ENCODE data around the gene MMP14. TPM values are rescaled to one million over a fixed set of nuclear protein-coding genes. Genes with fewer than 3 reads are reported as not detected.

The MMP14 gene
- total and polyA plus RNA-seq, 7 donors: 21.0 to 140 (median 86.6) TPM

DNA sequence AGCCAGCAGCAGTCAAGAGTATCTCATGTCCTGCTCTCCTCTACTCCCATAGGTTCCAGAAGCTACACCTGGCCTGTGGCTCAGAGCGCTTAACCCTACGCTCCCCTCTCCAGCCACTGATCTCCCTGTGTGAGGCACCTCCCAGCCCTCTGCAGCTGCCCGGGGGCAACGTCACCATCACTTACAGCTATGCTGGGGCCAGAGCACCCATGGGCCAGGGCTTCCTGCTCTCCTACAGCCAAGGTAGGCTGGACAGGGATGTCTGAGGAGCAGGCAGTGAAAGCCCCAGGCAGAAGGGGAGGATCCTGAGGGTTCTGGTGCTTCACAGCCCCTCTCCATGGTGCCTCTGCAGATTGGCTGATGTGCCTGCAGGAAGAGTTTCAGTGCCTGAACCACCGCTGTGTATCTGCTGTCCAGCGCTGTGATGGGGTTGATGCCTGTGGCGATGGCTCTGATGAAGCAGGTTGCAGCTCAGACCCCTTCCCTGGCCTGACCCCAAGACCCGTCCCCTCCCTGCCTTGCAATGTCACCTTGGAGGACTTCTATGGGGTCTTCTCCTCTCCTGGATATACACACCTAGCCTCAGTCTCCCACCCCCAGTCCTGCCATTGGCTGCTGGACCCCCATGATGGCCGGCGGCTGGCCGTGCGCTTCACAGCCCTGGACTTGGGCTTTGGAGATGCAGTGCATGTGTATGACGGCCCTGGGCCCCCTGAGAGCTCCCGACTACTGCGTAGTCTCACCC lies 38.8 kb downstream of the MMP14 start:
- H3K27me3 ChIP-seq: no peaks in the 10 kb centered on the region
- no peak for DNase-seq
- H3K36me3 ChIP-seq: peaks cover 43 to 65% (median 55%) of the 10 kb centered on the region in 4 donors
- TF ChIP-seq, protein P1, sequence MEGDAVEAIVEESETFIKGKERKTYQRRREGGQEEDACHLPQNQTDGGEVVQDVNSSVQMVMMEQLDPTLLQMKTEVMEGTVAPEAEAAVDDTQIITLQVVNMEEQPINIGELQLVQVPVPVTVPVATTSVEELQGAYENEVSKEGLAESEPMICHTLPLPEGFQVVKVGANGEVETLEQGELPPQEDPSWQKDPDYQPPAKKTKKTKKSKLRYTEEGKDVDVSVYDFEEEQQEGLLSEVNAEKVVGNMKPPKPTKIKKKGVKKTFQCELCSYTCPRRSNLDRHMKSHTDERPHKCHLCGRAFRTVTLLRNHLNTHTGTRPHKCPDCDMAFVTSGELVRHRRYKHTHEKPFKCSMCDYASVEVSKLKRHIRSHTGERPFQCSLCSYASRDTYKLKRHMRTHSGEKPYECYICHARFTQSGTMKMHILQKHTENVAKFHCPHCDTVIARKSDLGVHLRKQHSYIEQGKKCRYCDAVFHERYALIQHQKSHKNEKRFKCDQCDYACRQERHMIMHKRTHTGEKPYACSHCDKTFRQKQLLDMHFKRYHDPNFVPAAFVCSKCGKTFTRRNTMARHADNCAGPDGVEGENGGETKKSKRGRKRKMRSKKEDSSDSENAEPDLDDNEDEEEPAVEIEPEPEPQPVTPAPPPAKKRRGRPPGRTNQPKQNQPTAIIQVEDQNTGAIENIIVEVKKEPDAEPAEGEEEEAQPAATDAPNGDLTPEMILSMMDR (IDR thresholded peaks at IDR 0.05): no peak
- TF ChIP-seq POLR2A (IDR thresholded peaks at IDR 0.05) (no peak), EP300 (IDR thresholded peaks at IDR 0.05) (no peak), POLR2AphosphoS5 (IDR thresholded peaks at IDR 0.05) (no peak)
- H3K9me3 ChIP-seq: no peaks in the 10 kb centered on the region
- H3K27ac ChIP-seq: no peak overlapping the region
- H3K4me3 ChIP-seq: no peak overlapping the region
- WGBS, 2 donors: 97 to 98% methylated on average over 15 of the region's 15 CpGs
- intact Hi-C loops (cut with DNase I): no loop called here
- H3K4me1 ChIP-seq: peaks cover 0 to 47% (median 42%) of the 10 kb centered on the region in 4 donors

DNA sequence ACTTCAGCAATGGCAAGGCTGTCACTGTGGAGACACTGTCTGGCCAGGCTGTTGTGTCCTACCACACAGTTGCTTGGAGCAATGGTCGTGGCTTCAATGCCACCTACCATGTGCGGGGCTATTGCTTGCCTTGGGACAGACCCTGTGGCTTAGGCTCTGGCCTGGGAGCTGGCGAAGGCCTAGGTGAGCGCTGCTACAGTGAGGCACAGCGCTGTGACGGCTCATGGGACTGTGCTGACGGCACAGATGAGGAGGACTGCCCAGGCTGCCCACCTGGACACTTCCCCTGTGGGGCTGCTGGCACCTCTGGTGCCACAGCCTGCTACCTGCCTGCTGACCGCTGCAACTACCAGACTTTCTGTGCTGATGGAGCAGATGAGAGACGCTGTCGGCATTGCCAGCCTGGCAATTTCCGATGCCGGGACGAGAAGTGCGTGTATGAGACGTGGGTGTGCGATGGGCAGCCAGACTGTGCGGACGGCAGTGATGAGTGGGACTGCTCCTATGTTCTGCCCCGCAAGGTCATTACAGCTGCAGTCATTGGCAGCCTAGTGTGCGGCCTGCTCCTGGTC lies 39.4 kb downstream of the MMP14 start:
- Histone ChIP-seq H3K36me3 (peaks cover 43 to 65% (median 55%) of the 10 kb centered on the region in 4 donors), H3K4me1 (peaks cover 0 to 40% (median 36%) of the 10 kb centered on the region in 4 donors), H3K27ac (peak overlapping the region in 1 of 4 donors; percentile 12), H3K4me3 (no peak overlapping the region), H3K27me3 (no peaks in the 10 kb centered on the region), H3K9me3 (no peaks in the 10 kb centered on the region)
- no peak for DNase-seq
- 97% methylated on average over 20 of the region's 20 CpGs for WGBS, 2 donors
- intact Hi-C loops (cut with DNase I): no loop called here
- no peak for TF ChIP-seq POLR2AphosphoS5 (IDR thresholded peaks at IDR 0.05)
- no peak for TF ChIP-seq EP300 (IDR thresholded peaks at IDR 0.05)
- no peak for TF ChIP-seq POLR2A (IDR thresholded peaks at IDR 0.05)
- TF ChIP-seq, protein P1 (IDR thresholded peaks at IDR 0.05): no peak

- no peaks in the 10 kb centered on the region for H3K27me3 ChIP-seq
- H3K9me3 ChIP-seq: no peaks in the 10 kb centered on the region
- H3K4me3 ChIP-seq: no peak overlapping the region
- TF ChIP-seq, protein P1 (IDR thresholded peaks at IDR 0.05): no peak
- no peak for TF ChIP-seq POLR2A (IDR thresholded peaks at IDR 0.05)
- TF ChIP-seq POLR2AphosphoS5 (IDR thresholded peaks at IDR 0.05): no peak
- no peak for TF ChIP-seq EP300 (IDR thresholded peaks at IDR 0.05)
- peaks cover 43 to 65% (median 55%) of the 10 kb centered on the region in 4 donors for H3K36me3 ChIP-seq
- 92 to 96% methylated on average over 22 of the region's 22 CpGs for WGBS, 2 donors
- peaks cover 0 to 41% (median 35%) of the 10 kb centered on the region in 4 donors for H3K4me1 ChIP-seq
- no peak overlapping the region for H3K27ac ChIP-seq
- no peak for DNase-seq
- intact Hi-C loops (cut with DNase I): no loop called here
These were observed 40.7 kb downstream of the MMP14 start for GRCh38 chr14:22877000-22877501.

DNA sequence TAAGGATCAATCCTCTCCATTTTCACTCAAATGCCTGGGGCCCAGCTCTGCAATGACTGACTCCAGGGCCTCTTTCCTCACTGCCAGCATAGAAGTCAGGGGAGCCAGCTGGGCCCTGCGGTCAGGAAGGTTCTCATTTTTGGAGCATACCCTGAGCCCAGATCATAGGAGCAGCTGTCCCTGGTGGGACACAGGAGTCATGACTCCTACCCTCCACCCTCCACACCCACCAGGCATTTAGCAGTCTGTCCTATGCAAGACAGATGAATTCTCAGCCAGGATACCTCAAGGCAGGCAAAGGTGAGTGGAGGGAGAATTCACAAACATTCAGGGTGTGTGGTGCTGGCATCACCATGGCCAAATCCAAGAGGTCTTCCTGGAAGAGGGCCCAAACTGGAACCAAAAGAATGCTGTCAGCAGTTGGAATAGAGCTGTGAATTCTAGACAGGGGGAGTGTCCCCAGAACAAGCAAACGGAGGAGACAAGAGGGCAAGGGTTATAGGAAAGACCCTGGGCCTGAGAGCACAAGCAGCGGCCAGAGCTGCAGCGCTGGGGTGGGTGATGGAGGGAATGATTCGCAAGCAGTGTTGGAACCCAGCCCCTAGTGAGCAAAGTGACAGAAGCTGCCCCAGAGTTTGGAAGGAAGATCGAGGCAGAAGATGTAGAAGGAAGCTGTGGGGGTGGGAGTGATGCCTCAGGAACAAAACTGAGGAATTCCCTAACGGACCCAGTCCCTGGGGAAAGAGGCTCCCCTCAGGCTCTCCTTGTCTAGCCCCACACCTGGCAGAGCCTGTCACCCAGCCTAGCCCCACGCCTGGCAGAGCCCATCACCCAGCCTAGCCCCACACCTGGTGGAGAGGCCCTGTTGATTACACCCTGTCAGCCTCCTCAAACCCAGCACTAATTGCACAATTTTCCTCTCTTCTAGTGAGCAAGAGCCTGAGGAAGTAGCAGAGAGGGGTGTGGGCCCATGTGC lies 42.2 kb downstream of the MMP14 start:
- Histone ChIP-seq H3K9me3 (no peaks in the 10 kb centered on the region), H3K27me3 (no peaks in the 10 kb centered on the region), H3K4me1 (peaks cover 0 to 47% (median 40%) of the 10 kb centered on the region in 4 donors), H3K4me3 (no peak overlapping the region), H3K27ac (no peak overlapping the region), H3K36me3 (peaks cover 43 to 61% (median 52%) of the 10 kb centered on the region in 4 donors)
- no peak for DNase-seq
- intact Hi-C loops (cut with DNase I): no loop called here
- no peak for TF ChIP-seq EP300 (IDR thresholded peaks at IDR 0.05)
- TF ChIP-seq, protein P1 (IDR thresholded peaks at IDR 0.05): no peak
- no peak for TF ChIP-seq POLR2A (IDR thresholded peaks at IDR 0.05)
- TF ChIP-seq POLR2AphosphoS5 (IDR thresholded peaks at IDR 0.05): no peak
- 84 to 86% methylated on average over 8 of the region's 8 CpGs for WGBS, 2 donors

All from sigmoid colon (tissue), 7 donors.